ENCODE data around the gene ZBTB20. TPM values are rescaled to one million over a fixed set of nuclear protein-coding genes. Genes with fewer than 3 reads are reported as not detected.

Gene ZBTB20
- total and polyA plus RNA-seq, 10 of the 15 experiments (the other 5 are each of a cell fraction or from before 2014, with no cell fraction given), result 0.20 to 5.5 (median 2.2) TPM

- in situ Hi-C loops (cut with MboI), result no loop called here
Measured at GRCh38 chr3:115071166-115071565, 75.9 kb downstream of the ZBTB20 start.

More at GRCh38 chr3:115071166-115071565, 75.9 kb downstream of the ZBTB20 start:
- 100% methylated on average over 2 of the region's 2 CpGs for WGBS (ENCODE audit: insufficient coverage, insufficient replicate concordance, low lambda C conversion rate, missing lambda C conversion rate)
- DNase-seq (ENCODE audit: low read depth, low spot score), result no peak
- Histone ChIP-seq H3K27ac (ENCODE audit: control insufficient read depth, insufficient read depth) (no peak overlapping the region), H3K9ac (ENCODE audit: control insufficient read depth, insufficient read depth, low read length) (no peak overlapping the region), H3K36me3 (ENCODE audit: control insufficient read depth in 2 of 2, insufficient read depth in 2 of 2, low read length in 1 of 2) (no peaks in the 10 kb centered on the region), H3K4me1 (ENCODE audit: control insufficient read depth, insufficient read depth, low read length) (no peaks in the 10 kb centered on the region), H4K20me1 (ENCODE audit: control insufficient read depth, insufficient read depth) (no peaks in the 10 kb centered on the region), H3K27me3 (replicated peaks in 1 of 2; ENCODE audit: control insufficient read depth in 2 of 2, insufficient read depth in 2 of 2, low read length in 1 of 2) (no peaks in the 10 kb centered on the region), H2AFZ (ENCODE audit: control insufficient read depth, low read depth, low read length) (no peak overlapping the region), H3K79me2 (ENCODE audit: control insufficient read depth, insufficient read depth, low read length) (no peaks in the 10 kb centered on the region), H3K4me2 (ENCODE audit: control insufficient read depth, insufficient read depth) (no peak overlapping the region), H3K9me3 (replicated peaks; ENCODE audit: control insufficient read depth, insufficient read depth, low read length) (no peaks in the 10 kb centered on the region; the same call in 2 of the 3 replicates), H3K4me3 (no peak overlapping the region)
- ChIA-PET RAD21 (ENCODE audit: unreplicated experiment) (no interaction called here), CTCF (interaction anchor here (1.5 kb wide), 1 partner anchor 13 kb away, joined by 3 read pairs; no protein-coding TSS in a partner anchor), SMC1A (ENCODE audit: uncharacterized antibody, unreplicated experiment) (interaction anchor here (1.3 kb wide), 1 partner anchor 18 kb away, joined by 4 read pairs; no protein-coding TSS in a partner anchor), POLR2A (no interaction called here)
- no TSS peak for BruUV-seq (replicated peaks)
- no peak for FAIRE-seq
- ATAC-seq, result no peak
- intact Hi-C loops (cut with micrococcal nuclease; ENCODE audit: unreplicated experiment), result no loop called here
- TF ChIP-seq POLR2AphosphoS5 (IDR thresholded peaks at IDR 0.05; ENCODE audit: low read length) (no peak), PML (IDR thresholded peaks at IDR 0.05; ENCODE audit: low read length) (no peak), TARDBP (IDR thresholded peaks at IDR 0.05; ENCODE audit: borderline replicate concordance) (no peak), POU2F2 (IDR thresholded peaks at IDR 0.05; ENCODE audit: borderline replicate concordance, low read depth, low read length) (no peak), TCF12 (IDR thresholded peaks at IDR 0.05; ENCODE audit: low read depth, low read length) (no peak), PAX5 (IDR thresholded peaks at IDR 0.05; ENCODE audit: borderline replicate concordance, low read depth, low read length) (no peak), POLR2AphosphoS2 (IDR thresholded peaks at IDR 0.05; ENCODE audit: low read depth, low read length) (no peak), LARP7 (IDR thresholded peaks at IDR 0.05) (no peak), BCL3 (IDR thresholded peaks at IDR 0.05; ENCODE audit: borderline replicate concordance, insufficient read depth, low read depth, low read length, poor library complexity, severe bottlenecking) (no peak), RFX5 (IDR thresholded peaks at IDR 0.05; ENCODE audit: low read depth, low read length) (no peak)
